Lower leg skin (tissue), 3 donors: ENCODE data around the gene PIP4K2A.

ENCODE experiments used
- CTCF ChIP-seq, 3 donors: fragments of 450-650 bp; IDR thresholded peaks; one replicate each; pipeline ENCODE4 v1.5.1; 2016; ENCODE audit warnings: antibody characterized with exemption in 3 of 3, mild to moderate bottlenecking in 3 of 3, moderate library complexity in 2 of 3
- POLR2A ChIP-seq, 2 donors: fragments of 450-650 bp; IDR thresholded peaks; one replicate each; pipeline ENCODE4 v1.6.1; 2016 to 2017; ENCODE audit warnings: antibody characterized with exemption in 2 of 2, mild to moderate bottlenecking in 1 of 2, moderate library complexity in 1 of 2

- no peak for TF ChIP-seq CTCF (IDR thresholded peaks at IDR 0.05)
- TF ChIP-seq POLR2A (IDR thresholded peaks at IDR 0.05) = no peak
Measured at GRCh38 chr10:22640359-22640758, 74.0 kb downstream of the PIP4K2A start.
